B cell (primary cell): Measurements from ENCODE around the gene ELAVL2. TPM values are rescaled to one million over a fixed set of nuclear protein-coding genes. Genes with fewer than 3 reads are reported as not detected.

Experiments used
- ATAC-seq: fragments of 200-7000 bp; cut with Tn5 transposase; one replicate; pipeline ENCODE4 v1.10.0; 2021; ENCODE audit warnings: low read depth, mild to moderate bottlenecking, moderate number of reproducible peaks, moderate library complexity
- CTCF ChIA-PET: fragments of 350-600 bp; sonication (Branson Sonifier 250); formaldehyde crosslinking; loops from one replicate; lab custom pipeline; 2021; ENCODE audit warnings: antibody characterized with exemption, inconsistent platforms; lab: Charles Lee
- POLR2A ChIA-PET: fragments of 350-600 bp; sonication (Branson Sonifier 250); formaldehyde crosslinking; loops from one replicate; lab custom pipeline; 2021; ENCODE audit warnings: antibody characterized with exemption; lab: Charles Lee
- DNase-seq: peaks from one replicate; pipeline ENCODE4 v3.0.0; 2013
- H2AFZ ChIP-seq: 2 replicates; pipeline ENCODE4 v1.6.1; 2012; ENCODE audit warnings: mild to moderate bottlenecking, low read depth, low read length; ENCODE audit not compliant: insufficient read depth, poor library complexity, severe bottlenecking
- H3K27ac ChIP-seq, 2 donors: 1 replicate in 1 of 2; 2 replicates in 1 of 2; pipeline ENCODE4 v1.5.1; 2012 to 2013; ENCODE audit warnings: low read length in 2 of 2, mild to moderate bottlenecking in 2 of 2, moderate library complexity in 1 of 2
- H3K27me3 ChIP-seq, 4 experiments: fragments of 200-600 bp in 1 of 4; sonication (generic) in 1 of 4; replicated peaks in 1 of 4; 1 replicate in 2 of 4; 2 replicates in 2 of 4; pipeline versions ENCODE4 v1.6.1 to v1.7.0; 2013 to 2016; ENCODE audit warnings: low read length in 3 of 4, mild to moderate bottlenecking in 2 of 4, mixed read lengths in 1 of 4, moderate library complexity in 1 of 4; ENCODE audit not compliant: insufficient read depth in 4 of 4, control insufficient read depth in 3 of 4; ENCODE audit errors: control extremely low read depth in 1 of 4
- H3K36me3 ChIP-seq, 2 experiments: replicated peaks in 1 of 2; 1 replicate in 1 of 2; 2 replicates in 1 of 2; pipeline versions ENCODE4 v1.6.1 to v1.7.1; 2013; ENCODE audit warnings: low read length in 1 of 2; ENCODE audit not compliant: insufficient read depth in 2 of 2, control insufficient read depth in 1 of 2; ENCODE audit errors: control extremely low read depth in 1 of 2, extremely low read depth in 1 of 2
- H3K4me1 ChIP-seq, 2 donors: fragments of 200-600 bp in 1 of 2; sonication (generic) in 1 of 2; 1 replicate in 1 of 2; 2 replicates in 1 of 2; pipeline versions ENCODE4 v1.5.1 to v1.6.1; 2013 to 2017; ENCODE audit warnings: low read length in 2 of 2; ENCODE audit not compliant: control insufficient read depth in 2 of 2, insufficient read depth in 2 of 2
- H3K4me2 ChIP-seq: replicated peaks from 2 replicates; pipeline ENCODE3; 2012; ENCODE audit warnings: mild to moderate bottlenecking, low read depth, low read length; ENCODE audit not compliant: poor library complexity, severe bottlenecking
- H3K4me3 ChIP-seq, 5 experiments: fragments of 200-600 bp in 1 of 5; sonication (generic) in 1 of 5; 1 replicate in 3 of 5; 2 replicates in 2 of 5; pipeline versions ENCODE4 v1.5.1 to v1.7.0; 2011 to 2016; ENCODE audit warnings: low read length in 4 of 5, mild to moderate bottlenecking in 4 of 5, low read depth in 2 of 5, control low read depth in 1 of 5, moderate library complexity in 1 of 5; ENCODE audit not compliant: insufficient read depth in 1 of 5; ENCODE audit errors: control extremely low read depth in 1 of 5, extremely low read depth in 1 of 5
- H3K79me2 ChIP-seq: fragments of 200-600 bp; sonication (generic); one replicate; pipeline ENCODE4 v1.6.0; 2016; ENCODE audit warnings: low read length; ENCODE audit not compliant: control insufficient read depth, insufficient read depth
- H3K9ac ChIP-seq: fragments of 200-600 bp; sonication (generic); 2 replicates; pipeline ENCODE4 v1.6.1; 2017; ENCODE audit warnings: mild to moderate bottlenecking, low read length, moderate library complexity
- H3K9me3 ChIP-seq, 3 donors: one replicate each; pipeline versions ENCODE4 v1.6.1 to v1.7.1; 2013; ENCODE audit warnings: low read length in 2 of 3; ENCODE audit not compliant: control insufficient read depth in 2 of 3, insufficient read depth in 1 of 3; ENCODE audit errors: control extremely low read depth in 1 of 3
- H4K20me1 ChIP-seq: 2 replicates; pipeline ENCODE4 v1.6.0; 2012; ENCODE audit warnings: mild to moderate bottlenecking, low read length; ENCODE audit not compliant: insufficient read depth, control insufficient read depth, poor library complexity, severe bottlenecking
- H3K27ac Mint-ChIP-seq: one replicate; pipeline ENCODE4 v1.8.0; 2021; ENCODE audit warnings: mixed read lengths
- H3K27me3 Mint-ChIP-seq: one replicate; pipeline ENCODE4 v1.8.0; 2021; ENCODE audit warnings: mixed read lengths
- H3K4me1 Mint-ChIP-seq: one replicate; pipeline ENCODE4 v1.8.0; 2021; ENCODE audit warnings: mixed read lengths
- H3K4me3 Mint-ChIP-seq: one replicate; pipeline ENCODE4 v1.8.0; 2021; ENCODE audit warnings: mixed read lengths
- H3K9me3 Mint-ChIP-seq: one replicate; pipeline ENCODE4 v1.8.0; 2022; ENCODE audit warnings: mixed read lengths; ENCODE audit not compliant: insufficient read depth
- EZH2 ChIP-seq: IDR thresholded peaks from 2 replicates; pipeline ENCODE4 v1.6.1; 2012; ENCODE audit warnings: borderline replicate concordance, low read depth, mild to moderate bottlenecking, moderate library complexity, low read length; ENCODE audit not compliant: insufficient read depth, poor library complexity, severe bottlenecking
- WGBS: methylation state at CpG from one replicate; pipeline ENCODE4 v1.1.5; 2013; ENCODE audit warnings: missing lambda C conversion rate; ENCODE audit not compliant: insufficient coverage; 5-methylcytosine and 5-hydroxymethylcytosine counted together
- intact Hi-C: fragments of 100-400 bp; cut with micrococcal nuclease; formaldehyde crosslinking; loops from one replicate; pipeline ENCODE4 v1.10.0; 2022
- polyA plus RNA-seq: library from polyadenylated mRNA; depleted of rRNA; stranded (reverse); fragments of >200 nt; gene quantifications from 2 replicates; pipeline ENCODE4 v1.2.3, GENCODE V29; 2012
- total RNA-seq, 2 donors: library from RNA; stranded (reverse); fragments of 120-200 nt in 1 of 2; gene quantifications; 1 replicate in 1 of 2; 2 replicates in 1 of 2; pipeline versions ENCODE4 v1.2.3 to v1.2.4, GENCODE V29; 2013 to 2022
- TF ChIP-seq, protein P1 (sequence below): fragments of 200-600 bp; IDR thresholded peaks from one replicate; pipeline ENCODE4 v1.8.0; 2022; ENCODE audit warnings: antibody characterized with exemption, mild to moderate bottlenecking

ELAVL2 gene
- total and polyA plus RNA-seq, 2 donors (not counting 1 experiment from before 2014, with no cell fraction given) = not detected

DNA sequence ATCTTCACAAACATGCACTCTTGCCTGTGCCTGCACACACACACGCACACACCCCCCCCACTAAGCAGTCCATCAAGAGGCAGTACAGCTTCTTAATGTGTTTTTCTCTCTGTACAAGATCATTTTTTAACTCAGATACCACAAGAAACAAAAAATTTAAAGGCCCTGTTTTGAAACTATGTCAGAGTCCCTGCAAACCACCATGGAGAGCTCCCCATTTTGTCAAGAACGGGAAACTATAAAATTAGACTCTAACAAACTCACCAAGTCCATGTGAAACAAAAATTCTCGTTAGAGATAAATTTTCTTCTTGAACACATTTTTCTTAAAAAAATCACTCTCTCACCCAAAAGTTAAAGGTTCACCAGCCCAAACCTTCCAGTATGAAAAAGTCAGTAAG, 86.3 kb downstream of the ELAVL2 start:
- intact Hi-C loops = no loop called here

GRCh38 chr9:23736293-23736692, 89.7 kb downstream of the ELAVL2 start:
- POLR2A ChIA-PET = no interaction called here

More for the DNA sequence above, 86.3 kb downstream of the ELAVL2 start:
- ATAC-seq = no peak
- CTCF ChIA-PET = no interaction called here
- no peak for DNase-seq
- no peaks in the 10 kb centered on the region for H4K20me1 ChIP-seq
- no peak overlapping the region for H3K9ac ChIP-seq
- peaks cover 2% of the 10 kb centered on the region for H3K9me3 Mint-ChIP-seq
- H3K4me1 Mint-ChIP-seq = no peaks in the 10 kb centered on the region
- H3K27me3 ChIP-seq = no peaks in the 10 kb centered on the region
- H3K27me3 Mint-ChIP-seq = no peaks in the 10 kb centered on the region
- no peak overlapping the region for H3K4me3 ChIP-seq
- H3K79me2 ChIP-seq = no peaks in the 10 kb centered on the region
- H2AFZ ChIP-seq = no peak overlapping the region
- peaks cover 0 to 2% (median 0%) of the 10 kb centered on the region in 3 donors for H3K9me3 ChIP-seq
- POLR2A ChIA-PET = no interaction called here
- no peaks in the 10 kb centered on the region for H3K4me1 ChIP-seq
- H3K4me2 ChIP-seq = no peak overlapping the region
- H3K4me3 Mint-ChIP-seq = no peak overlapping the region
- WGBS = 74% methylated on average over 2 of the region's 3 CpGs
- no peaks in the 10 kb centered on the region for H3K36me3 ChIP-seq
- TF ChIP-seq, protein P1, sequence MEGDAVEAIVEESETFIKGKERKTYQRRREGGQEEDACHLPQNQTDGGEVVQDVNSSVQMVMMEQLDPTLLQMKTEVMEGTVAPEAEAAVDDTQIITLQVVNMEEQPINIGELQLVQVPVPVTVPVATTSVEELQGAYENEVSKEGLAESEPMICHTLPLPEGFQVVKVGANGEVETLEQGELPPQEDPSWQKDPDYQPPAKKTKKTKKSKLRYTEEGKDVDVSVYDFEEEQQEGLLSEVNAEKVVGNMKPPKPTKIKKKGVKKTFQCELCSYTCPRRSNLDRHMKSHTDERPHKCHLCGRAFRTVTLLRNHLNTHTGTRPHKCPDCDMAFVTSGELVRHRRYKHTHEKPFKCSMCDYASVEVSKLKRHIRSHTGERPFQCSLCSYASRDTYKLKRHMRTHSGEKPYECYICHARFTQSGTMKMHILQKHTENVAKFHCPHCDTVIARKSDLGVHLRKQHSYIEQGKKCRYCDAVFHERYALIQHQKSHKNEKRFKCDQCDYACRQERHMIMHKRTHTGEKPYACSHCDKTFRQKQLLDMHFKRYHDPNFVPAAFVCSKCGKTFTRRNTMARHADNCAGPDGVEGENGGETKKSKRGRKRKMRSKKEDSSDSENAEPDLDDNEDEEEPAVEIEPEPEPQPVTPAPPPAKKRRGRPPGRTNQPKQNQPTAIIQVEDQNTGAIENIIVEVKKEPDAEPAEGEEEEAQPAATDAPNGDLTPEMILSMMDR = no peak
- TF ChIP-seq EZH2 = no peak
- H3K27ac Mint-ChIP-seq = no peak overlapping the region
- no peak overlapping the region for H3K27ac ChIP-seq

More at GRCh38 chr9:23736293-23736692, 89.7 kb downstream of the ELAVL2 start:
- Mint-ChIP-seq H3K4me1 (no peaks in the 10 kb centered on the region), H3K27me3 (no peaks in the 10 kb centered on the region), H3K27ac (no peak overlapping the region), H3K9me3 (peaks cover 2% of the 10 kb centered on the region), H3K4me3 (no peak overlapping the region)
- Histone ChIP-seq H3K4me2 (no peak overlapping the region), H3K9me3 (peaks cover 0 to 2% (median 0%) of the 10 kb centered on the region in 3 donors), H3K79me2 (no peaks in the 10 kb centered on the region), H3K27ac (no peak overlapping the region), H3K27me3 (no peaks in the 10 kb centered on the region), H3K36me3 (no peaks in the 10 kb centered on the region), H3K4me1 (no peaks in the 10 kb centered on the region), H3K4me3 (no peak overlapping the region), H2AFZ (no peak overlapping the region), H4K20me1 (no peaks in the 10 kb centered on the region), H3K9ac (no peak overlapping the region)
- DNase-seq (no peak), ATAC-seq (no peak)
- TF ChIP-seq EZH2 = no peak
- TF ChIP-seq, protein P1 = no peak
- 92% methylated on average over 5 of the region's 5 CpGs for WGBS
- CTCF ChIA-PET = no interaction called here
- intact Hi-C loops = no loop called here
